HG03442 (cell line): ENCODE results near the gene FDXR.
"Not testable (repeated sequence)": the region's sequence is repeated elsewhere in the genome, so short reads cannot be mapped to it uniquely, and the experiment has no call there.

Source experiments
- ATAC-seq: cut with Tn5 transposase; IDR thresholded peaks from one replicate; pipeline ENCODE4 v1.9.1; 2021; ENCODE audit warnings: mild to moderate bottlenecking, moderate library complexity; ENCODE audit not compliant: unreplicated experiment

Gene FDXR

DNA sequence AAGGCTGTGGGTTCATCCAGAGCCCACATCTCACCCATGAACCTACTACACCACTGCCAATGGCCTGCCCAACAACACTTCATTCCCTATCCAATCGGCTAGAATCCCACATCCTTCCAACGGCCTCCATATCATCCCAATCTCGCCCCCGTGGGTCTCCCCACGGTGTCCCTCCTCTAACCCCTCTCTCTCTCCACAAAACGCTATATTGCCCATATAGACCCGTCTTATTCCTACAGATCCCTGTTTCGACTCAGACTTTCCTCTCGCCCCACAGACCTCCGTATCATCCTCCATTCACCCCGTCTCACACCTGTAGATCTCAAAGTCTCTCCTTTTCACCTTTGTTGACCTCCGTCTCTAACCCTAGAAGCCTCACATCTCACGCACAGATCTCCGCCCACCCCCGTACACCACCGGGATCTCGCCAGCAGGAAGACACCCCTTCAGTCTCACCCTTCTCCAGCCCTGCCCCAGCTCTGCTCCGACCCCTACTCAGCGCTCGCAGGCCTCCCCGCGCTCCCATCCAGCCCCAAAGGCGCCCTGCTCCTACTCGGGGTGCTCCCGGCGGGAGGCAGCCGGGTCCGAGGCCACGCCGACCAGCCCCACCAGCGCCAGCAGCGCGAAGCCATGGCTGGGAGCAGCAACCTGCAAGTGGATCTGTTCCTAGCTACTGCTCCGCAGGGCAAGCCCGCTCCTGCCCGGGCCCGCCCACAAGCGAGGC, at the start of gene FDXR:
FDXR (minus strand) TSS at position 682 of the 724 bp plus-strand sequence; CDS start at position 632, 50 bp downstream.
- ATAC-seq = no peak

GRCh38 chr17:74922172-74922571, 49.4 kb upstream of the FDXR start:
- no peak for ATAC-seq

DNA sequence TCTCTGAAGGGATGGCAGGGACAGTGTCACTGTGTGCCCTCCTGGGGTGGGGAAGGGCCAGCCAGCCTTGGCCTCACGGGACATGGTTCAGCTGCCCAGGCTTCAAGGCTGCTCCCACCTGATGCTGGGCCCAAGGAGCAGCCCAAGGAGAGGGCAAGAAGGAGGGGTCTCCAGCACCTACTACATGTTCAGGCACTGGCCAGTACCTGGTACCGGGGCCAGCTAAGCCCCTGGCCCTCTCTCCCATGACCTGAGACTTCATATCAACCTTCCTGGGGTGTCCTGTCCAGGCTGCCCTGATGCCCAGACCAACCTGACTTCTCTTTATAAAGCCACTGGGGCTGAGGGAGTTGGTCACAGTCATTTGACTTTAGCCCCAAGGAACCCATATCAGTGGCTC, 49.0 kb upstream of the FDXR start:
- ATAC-seq = no peak

DNA sequence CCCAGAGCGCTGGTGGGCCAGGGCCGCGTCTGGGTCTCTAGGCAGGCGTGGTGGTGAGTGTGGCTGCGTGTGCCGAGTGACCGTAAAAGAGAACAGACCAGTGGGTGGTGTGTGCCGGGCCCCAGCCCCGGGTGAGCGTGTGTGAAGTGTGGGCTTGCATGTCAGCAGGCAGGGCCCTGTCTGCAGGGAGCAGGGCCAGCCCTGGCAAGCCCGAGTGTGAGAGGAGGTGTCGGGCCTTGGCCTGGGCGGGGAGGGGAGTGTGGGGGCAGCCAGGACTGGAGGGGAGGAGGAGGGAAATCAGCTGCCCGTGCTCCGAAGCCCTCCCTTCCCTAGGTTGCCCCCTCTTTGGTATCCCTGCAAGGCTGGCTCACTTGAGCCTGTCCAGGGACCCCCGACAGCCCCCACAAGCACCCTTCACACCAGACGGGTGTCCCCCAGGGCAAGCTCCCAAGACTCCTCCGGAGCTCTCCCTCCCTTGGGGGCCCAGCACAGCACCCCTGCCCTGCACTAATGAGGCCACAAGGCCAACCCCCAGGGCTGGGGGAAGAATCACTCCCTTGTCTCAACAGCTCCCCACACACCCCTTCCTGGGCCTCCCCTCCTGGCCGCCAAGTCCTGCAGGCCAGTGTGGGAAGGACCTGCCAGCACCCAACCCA, 48.4 kb upstream of the FDXR start:
- no peak for ATAC-seq

GRCh38 chr17:74920642-74921025, 47.8 kb upstream of the FDXR start:
- no peak for ATAC-seq

- no peak for ATAC-seq
Measured at GRCh38 chr17:74920306-74920620, 47.5 kb upstream of the FDXR start.

DNA sequence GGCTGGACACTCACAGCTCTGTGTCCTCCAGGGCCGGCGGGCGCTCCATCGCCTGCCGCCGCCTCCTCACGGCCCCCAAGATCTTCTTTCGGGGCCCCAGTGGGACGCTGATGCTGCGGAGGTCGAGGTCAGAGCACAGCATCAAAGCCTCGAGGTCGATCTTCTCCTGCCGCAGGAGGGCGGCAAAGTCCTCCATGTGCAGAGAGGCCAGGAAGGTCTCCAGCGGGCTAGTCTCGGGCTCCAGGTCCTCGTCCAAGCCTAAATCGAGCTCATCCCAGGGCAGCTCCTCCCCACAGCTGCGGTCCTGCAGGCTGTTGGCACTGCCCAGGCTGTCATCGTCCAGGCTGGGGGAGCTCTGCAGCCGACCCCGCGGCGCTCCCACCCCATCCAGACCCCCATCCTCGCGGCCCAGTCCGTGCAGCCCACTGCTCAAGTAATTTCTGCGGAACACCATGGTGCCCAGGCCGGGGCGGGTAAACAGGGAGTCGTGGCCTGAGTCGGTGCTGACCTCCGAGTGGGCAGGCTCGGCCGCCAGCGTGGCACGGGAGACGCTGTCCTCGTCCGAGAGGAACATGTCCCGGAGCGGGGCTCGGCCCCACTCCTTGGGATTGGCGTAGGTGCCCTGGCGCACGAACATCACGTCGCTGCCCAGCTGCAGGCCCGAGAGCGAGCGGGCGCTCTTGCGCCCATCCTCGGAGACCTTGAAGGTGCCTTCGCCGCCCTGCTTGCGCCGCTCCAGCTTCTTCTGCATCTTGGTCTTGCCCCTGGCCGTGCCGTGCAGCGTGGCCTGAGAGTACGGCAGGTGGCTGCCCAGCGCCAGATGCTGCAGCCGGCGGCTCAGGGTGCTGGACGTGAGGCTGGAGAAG, 46.9 kb upstream of the FDXR start:
- no peak for ATAC-seq

- no peak for ATAC-seq
Measured at GRCh38 chr17:74918906-74919305, 46.1 kb upstream of the FDXR start.

DNA sequence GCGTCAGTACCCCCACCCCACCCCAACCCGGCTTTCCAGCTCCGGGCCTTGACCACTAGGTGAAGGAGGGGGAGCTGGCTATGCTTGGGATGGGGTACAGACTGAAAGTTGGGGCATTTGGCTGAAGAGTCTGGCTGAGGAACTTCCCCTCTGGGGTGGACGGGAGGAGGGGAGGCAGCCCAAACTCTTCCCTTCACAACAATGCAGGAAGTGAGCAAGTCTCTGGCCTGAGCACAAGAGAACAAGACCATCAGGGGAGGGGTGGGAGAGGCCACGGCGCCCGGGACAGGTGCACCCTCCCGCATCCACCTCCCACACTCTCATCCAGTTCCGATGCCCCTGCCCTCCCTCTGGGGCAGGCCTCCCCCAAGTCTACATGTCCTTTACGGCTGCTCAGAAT, 44.6 kb upstream of the FDXR start:
- no peak for ATAC-seq

GRCh38 chr17:74916851-74917199, 44.0 kb upstream of the FDXR start:
- no peak for ATAC-seq

DNA sequence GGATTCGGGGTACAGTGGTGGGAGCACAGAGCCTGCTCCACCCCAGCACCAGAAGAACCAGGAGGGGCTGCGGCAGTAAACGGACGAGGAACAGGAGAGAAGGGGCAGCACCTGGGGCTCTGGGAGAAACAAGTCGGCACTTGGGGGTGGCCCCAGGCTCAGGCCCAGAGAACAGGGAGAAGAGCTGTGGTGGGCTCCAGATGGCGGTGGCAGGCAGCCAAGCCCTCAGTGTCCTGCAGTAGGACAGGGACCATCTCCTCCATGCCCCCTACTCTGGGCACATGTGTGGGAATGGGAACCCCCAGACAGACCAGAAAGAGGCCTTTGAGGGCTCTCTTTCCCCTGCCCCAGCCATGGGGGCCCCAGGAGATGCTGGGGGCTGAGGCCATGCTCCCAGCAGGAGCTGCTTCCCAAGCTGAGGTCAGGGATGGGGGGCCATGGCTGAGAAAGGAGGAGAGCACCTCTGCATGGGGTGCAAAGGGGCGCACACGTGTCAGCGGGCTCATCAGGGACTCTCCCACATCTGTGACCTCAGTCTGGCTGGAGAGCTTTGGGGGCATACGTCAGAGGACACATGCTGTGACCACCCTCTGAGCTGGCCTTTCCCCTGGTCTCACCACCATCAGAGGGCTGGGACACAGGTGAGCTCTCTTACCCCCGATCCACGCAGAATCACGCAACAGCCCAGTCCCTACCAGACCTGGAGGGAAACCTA, 43.5 kb upstream of the FDXR start:
- no peak for ATAC-seq

DNA sequence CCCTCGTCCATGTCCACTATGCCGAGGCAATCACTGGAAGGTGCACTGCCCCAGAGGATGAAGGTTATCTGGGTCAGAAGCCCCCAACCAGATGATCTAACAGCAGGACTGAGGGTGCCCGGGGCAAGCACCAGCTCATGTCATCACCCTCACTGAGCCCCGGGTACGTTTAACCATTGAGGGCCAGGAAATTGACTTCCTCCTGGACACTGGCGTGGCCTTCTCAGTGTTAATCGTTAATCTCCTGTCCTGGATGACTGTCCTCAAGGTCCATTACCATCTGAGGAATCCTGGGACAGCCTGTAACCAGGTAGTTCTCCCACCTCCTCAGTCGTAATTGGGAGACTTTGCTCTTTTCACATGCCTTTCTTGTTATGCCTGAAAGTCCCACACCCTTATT, 38.6 kb upstream of the FDXR start:
- not testable (repeated sequence) for ATAC-seq

DNA sequence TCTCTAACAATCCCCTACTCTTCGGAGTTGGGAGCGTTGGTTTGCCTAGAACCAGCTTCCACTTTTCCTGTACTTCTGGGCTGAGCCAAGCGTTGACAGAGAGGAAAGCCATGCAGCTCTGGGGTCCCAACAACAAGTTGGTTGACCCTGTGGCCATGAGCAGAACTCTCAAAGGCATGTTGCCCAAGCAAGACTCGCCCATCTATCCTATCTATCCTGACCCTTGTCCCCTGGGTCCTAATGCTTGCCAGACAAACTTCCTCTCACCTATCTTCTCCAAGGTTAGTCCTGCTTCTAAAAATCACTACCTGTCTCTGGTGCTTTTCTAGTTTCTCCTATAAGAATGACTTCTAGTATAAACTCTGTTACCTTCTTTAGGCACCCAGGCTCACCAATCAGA, 36.3 kb upstream of the FDXR start:
- not testable (repeated sequence) for ATAC-seq

GRCh38 chr17:74907012-74907411, 34.2 kb upstream of the FDXR start:
- no peak for ATAC-seq

DNA sequence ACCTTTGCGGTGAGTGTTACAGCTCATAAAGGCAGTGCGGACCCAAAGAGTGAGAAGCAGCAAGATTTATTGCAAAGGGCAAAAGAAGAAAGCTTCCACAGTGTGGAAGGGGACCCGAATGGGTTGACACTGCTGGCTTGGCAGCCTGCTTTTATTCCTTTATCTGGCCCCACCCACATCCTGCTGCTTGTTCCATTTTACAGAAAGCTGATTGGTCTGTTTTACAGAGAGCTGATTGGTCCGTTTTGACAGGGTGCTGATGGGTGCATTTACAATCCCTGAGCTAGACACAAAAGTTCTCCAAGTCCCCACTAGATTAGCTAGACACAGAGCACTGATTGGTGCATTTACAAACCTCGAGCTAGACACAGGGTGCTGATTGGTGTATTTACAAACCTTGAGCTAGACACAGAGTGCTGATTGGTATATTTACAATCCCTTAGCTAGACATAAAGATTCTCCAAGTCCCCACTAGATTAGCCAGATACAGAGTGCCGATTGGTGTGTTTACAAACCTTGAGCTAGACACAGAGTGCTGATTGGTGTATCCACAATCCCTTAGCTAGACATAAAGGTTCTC, 33.5 kb upstream of the FDXR start:
- ATAC-seq = not testable (repeated sequence)

DNA sequence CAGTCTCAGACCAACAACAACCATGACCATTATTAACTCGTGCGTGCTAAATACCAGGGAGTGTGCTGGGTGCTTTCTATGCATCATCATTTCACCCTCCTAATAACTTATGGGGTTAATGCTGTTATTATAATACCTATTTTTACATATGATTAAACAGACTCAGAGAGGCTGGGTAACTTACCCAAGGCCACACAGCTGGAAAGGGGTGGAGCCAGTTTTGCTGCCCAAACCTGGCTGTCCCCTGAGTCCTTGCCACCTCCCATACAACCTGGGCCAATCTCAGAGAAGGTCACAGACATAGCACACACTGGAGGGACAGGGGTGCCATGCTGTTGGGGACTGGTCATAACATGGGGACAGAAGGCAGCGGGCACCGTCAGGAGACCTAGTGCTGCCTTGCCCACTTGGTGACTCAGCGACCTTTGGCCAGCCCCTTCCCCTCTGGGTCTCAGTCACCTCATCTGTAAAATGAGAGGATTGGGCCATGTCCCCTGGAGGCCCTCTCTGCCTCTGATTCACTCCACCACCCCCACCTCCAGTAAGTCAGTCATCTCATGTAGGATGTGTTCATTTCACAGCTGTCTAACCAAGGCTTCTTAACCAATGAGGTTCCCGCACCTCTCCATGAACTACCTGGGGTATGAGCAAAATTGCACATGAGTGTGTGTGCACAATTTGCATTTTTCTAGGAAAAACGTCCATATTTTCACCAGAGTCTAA, 32.1 kb upstream of the FDXR start:
- ATAC-seq = no peak

DNA sequence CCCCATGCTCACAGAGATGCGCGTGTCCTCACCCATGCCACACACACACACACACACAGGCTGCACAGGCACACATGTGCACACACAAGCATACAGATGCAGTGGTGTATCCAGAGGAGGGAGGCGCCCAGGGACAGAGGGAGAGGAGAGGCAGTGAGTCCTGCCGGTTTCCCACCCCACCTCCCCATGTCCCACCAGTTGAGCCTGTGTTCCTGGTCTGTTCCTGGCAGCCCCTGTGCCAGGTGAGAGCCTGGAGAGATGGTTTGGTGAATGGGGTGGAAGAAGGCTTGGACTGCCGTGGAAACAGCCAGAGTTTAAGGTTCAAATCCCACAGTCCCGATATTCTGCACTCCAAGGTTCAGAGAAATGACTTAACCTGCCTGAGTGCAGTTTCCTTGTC, 30.9 kb upstream of the FDXR start:
- ATAC-seq = no peak

DNA sequence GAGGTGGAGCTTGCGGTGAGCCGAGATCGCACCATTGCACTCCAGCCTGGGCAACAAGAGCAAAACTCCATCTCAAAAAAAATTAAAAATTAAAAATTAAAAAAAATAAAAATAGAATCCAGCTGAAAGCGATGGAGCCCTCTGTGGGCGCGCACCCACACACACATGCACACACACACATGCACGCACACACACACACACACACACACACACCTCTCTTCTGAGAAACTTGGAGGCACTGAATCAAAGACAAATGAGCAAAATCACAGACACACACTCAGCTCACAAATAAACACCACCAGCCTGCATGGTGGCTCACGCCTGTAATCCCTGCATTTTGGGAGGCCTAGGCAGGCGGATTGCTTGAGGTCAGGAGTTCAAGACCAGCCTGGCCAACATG, 30.2 kb upstream of the FDXR start:
- no peak for ATAC-seq

DNA sequence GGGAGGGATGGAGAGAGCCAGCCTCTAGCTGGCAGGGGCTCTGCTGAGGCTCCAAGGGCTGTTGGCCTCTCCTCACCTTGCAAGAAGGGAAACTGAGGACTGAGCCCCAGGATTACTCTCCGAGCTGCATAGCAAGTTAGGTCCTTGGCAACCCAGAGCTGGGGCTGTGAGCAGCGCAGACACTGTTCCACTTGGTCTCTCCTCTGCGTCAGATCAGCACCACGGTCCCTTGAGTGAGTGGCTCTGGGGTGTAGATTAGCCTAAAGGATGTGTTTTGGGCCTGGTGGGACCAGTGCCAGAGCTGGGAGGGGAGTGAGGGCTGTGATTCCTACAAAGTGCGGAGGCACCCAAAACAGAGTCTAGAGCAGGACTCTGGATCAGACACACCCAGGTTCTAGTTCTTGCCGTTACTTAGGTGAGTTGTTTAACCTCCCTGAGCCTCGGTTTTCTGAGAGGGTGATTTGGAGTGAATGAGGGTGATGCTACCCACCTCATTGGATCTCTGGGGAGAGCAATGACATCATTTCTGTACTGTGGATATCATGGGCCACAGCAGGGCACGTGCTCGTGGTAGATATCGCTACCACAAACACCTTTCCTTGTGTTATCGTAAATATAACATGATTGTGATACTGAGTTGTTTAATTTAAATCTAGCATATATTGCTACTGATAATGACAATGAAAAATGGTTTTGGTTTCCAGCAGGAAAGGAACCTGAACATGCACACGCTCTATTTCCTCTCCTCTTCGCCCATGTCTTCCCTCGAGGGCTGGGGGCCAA, 28.8 kb upstream of the FDXR start:
- ATAC-seq = no peak

DNA sequence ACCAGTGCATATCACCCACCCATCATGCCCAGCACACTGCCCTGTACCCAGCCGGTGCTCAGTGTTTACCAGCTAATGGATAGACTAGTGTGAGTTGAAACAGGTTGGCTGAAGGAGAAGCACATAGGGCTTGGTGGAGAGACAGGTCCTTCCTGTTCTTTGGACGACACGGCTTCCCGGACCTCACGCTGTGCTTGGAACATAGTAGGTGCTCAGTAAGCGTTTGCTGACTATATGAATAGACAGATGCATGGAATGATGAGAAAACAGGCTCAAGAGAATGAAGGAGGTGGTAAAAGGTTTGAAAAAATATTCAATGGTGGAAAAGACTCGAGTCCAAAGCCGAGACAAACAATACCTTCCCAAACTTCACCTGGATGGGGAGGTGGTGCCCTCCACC, 27.4 kb upstream of the FDXR start:
- ATAC-seq = no peak
